ENCODE measurements around the gene RASGEF1C.

DNA sequence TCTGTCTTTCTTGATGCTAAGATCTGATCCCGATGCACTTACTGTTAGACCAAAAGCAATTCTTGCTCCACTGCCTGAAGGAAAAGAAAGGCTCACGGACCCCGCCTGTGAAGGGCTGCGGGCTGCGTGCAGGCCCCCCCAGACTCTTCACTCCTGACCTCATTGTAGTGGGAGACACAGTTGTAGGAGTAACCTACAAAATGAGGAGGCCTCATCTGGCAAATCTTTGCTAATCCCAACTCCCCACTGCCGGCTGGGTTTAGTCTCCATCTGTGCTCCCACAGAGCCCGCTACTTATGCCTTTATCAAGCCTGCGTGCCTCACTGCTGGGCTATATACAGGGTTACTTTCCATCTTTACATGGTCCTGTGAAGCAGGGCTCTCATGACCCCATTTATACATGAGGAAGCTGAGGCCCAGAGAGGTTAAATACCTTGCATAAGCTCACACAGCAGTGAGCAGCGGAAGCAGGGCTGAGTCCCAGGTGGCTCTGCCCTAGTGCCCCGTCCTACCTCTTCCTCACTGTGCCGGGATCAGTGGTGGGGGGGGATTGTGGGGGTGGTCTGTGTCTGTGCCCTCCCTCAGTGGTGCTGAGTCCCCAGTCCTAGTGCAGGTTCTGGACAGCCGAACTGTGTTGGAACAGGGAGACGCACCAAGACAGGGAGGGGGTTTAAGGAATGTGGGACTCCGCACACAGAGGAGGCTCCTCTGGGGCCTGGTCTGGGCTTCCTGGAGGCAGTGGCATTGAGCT, 93.5 kb downstream of the RASGEF1C start:
- TF ChIP-seq, protein P1, sequence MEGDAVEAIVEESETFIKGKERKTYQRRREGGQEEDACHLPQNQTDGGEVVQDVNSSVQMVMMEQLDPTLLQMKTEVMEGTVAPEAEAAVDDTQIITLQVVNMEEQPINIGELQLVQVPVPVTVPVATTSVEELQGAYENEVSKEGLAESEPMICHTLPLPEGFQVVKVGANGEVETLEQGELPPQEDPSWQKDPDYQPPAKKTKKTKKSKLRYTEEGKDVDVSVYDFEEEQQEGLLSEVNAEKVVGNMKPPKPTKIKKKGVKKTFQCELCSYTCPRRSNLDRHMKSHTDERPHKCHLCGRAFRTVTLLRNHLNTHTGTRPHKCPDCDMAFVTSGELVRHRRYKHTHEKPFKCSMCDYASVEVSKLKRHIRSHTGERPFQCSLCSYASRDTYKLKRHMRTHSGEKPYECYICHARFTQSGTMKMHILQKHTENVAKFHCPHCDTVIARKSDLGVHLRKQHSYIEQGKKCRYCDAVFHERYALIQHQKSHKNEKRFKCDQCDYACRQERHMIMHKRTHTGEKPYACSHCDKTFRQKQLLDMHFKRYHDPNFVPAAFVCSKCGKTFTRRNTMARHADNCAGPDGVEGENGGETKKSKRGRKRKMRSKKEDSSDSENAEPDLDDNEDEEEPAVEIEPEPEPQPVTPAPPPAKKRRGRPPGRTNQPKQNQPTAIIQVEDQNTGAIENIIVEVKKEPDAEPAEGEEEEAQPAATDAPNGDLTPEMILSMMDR (IDR thresholded peaks at IDR 0.05): no peak
- TF ChIP-seq POLR2A (IDR thresholded peaks at IDR 0.05): no peak

Data from Peyer's patch (tissue), 4 donors.